Left lung (tissue), 10 donors: Measurements from ENCODE around the gene RNU7-1. TPM values are rescaled to one million over a fixed set of nuclear protein-coding genes. Genes with fewer than 3 reads are reported as not detected.
A peak's percentile ranks its signal among the peaks of the same experiment; 100 is the strongest.

Experiments
- ATAC-seq: fragments of 200-7000 bp; cut with Tn5 transposase; one replicate; pipeline ENCODE4 v1.9.1; 2020; ENCODE audit warnings: moderate library complexity
- DNase-seq, 4 donors: peaks; one replicate each; pipeline ENCODE4 v3.0.0-alpha.2; 2013 to 2020
- H3K27ac ChIP-seq, 2 donors: fragments of 200-600 bp; sonication (generic) in 1 of 2; one replicate each; pipeline versions ENCODE4 v1.5.0 to v1.8.0; 2020 to 2021
- H3K27me3 ChIP-seq, 2 donors: fragments of 200-600 bp; sonication (generic) in 1 of 2; one replicate each; pipeline versions ENCODE4 v1.5.0 to v1.8.0; 2020 to 2021
- H3K36me3 ChIP-seq, 2 donors: fragments of 200-600 bp; sonication (generic) in 1 of 2; one replicate each; pipeline versions ENCODE4 v1.5.0 to v1.8.0; 2020 to 2021
- H3K4me1 ChIP-seq, 2 donors: fragments of 200-600 bp; one replicate each; pipeline ENCODE4 v1.8.0; 2021
- H3K4me3 ChIP-seq, 2 donors: fragments of 200-600 bp; sonication (generic) in 1 of 2; one replicate each; pipeline versions ENCODE4 v1.5.0 to v1.8.0; 2020 to 2021; ENCODE audit warnings: mild to moderate bottlenecking in 1 of 2
- H3K9me3 ChIP-seq, 2 donors: fragments of 200-600 bp; sonication (generic) in 1 of 2; one replicate each; pipeline versions ENCODE4 v1.5.0 to v1.8.0; 2020 to 2021
- CTCF ChIP-seq, 2 donors: fragments of 200-600 bp; sonication (generic) in 1 of 2; IDR thresholded peaks; one replicate each; pipeline versions ENCODE4 v1.5.0 to v1.8.0; 2021; ENCODE audit warnings: antibody characterized with exemption in 2 of 2
- intact Hi-C, 2 donors: fragments of 100-400 bp; cut with DNase I; formaldehyde crosslinking; loops; one replicate each; pipeline versions ENCODE4 v1.11.2 to v1.14.2; 2022
- polyA plus RNA-seq, 6 donors: library from polyadenylated mRNA; unstranded; fragments of 120-200 nt; gene quantifications; one replicate each; pipeline ENCODE4 v1.2.1, GENCODE V29; 2013; ENCODE audit not compliant: insufficient read length in 6 of 6
- total RNA-seq, 2 donors: library from RNA; stranded (reverse); fragmentation: NEBNext Ultra II Directional; extraction: Animal tissue kit (Norgen Biotek cat#: 25700); gene quantifications; one replicate each; pipeline ENCODE4 v1.2.1, GENCODE V29; 2021
- donor health status: DM: no; HTN: yes; CAD: no.
- donor health status: DM: no; HTN: no; CAD: no.

RNU7-1 gene
- total and polyA plus RNA-seq, 8 donors = 7.9 to 9.7 TPM; not detected in 6

DNA sequence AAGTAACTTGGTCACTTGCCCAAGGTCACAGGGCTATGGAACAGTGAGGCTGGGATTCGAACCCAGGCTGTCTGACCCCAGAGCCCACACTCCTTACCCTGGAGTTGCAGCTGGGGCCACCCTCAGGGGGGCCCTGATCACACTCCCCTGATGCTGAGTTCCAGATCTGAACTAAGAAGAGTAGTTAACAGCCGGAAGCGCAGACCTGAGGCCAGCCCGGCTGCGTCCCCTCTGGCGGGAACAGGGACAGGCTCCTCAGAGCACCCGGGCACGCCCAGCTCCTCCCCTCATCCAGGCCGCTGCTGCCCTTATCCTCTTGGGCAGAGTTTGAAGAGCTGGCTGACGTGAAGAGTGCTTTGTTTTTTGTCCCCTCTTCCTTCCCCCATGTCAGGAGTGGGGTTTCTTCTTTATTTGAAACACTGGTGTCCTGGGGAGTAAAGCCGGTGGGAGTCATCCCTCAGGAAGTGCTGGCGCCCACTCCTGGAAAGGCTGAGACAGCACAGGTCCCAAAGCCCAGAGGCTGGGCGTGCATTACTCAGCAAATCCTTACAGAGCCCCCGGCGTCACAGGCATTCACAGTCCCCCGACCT is 18.2 kb downstream of the RNU7-1 start:
- H3K27me3 ChIP-seq = no peaks in the 10 kb centered on the region
- intact Hi-C loops = no loop called here
- DNase-seq (peak in 3 of 4 donors; percentile 50 to 87 (median 76)), ATAC-seq (peak; percentile 62)
- H3K4me1 ChIP-seq = peaks cover 31 to 92% of the 10 kb centered on the region in 2 donors
- H3K27ac ChIP-seq = peak overlapping the region; percentile 83 to 93
- peak in 1 of 2 donors; percentile 8 for TF ChIP-seq CTCF (IDR thresholded peaks at IDR 0.05)
- H3K36me3 ChIP-seq = peaks cover 0 to 57% of the 10 kb centered on the region in 2 donors
- no peaks in the 10 kb centered on the region for H3K9me3 ChIP-seq
- H3K4me3 ChIP-seq = peak overlapping the region; percentile 5 to 47

DNA sequence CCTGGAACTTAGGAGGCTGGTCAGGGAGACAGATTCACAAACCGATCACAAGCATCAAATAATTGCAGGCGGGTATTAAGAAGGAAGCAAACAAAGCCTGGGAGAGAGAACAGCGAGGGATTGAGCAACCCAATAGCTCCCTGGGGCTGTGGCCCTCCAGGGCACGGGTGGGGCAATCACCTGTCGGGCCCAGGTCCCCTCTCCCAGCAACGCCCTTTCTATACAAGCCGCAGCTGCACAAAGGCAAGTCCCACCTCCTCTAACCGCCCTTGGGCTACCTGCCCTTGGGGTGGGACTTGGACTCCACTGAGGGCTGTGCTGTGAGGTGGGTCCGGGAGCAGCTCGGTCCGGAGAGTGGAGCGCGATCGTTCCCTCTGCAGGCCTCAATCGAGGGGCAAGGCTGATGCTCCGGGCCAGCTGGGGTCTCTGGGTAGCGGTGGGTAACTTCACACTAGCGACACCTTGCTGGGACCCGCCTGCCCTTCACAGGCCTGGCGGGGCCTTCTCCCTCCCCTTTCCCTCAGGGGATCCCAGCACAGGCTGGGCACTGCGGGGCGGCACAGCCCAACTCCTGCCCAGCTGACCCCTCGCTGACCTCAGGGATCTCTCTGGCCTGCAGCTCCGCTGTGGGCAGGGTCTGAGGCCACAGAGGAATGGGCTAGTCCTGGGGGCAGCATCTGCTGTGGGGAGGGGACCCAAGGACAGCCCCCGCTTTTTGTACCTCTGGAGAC is 18.8 kb downstream of the RNU7-1 start:
- Histone ChIP-seq H3K4me1 (peaks cover 31 to 88% of the 10 kb centered on the region in 2 donors), H3K9me3 (no peaks in the 10 kb centered on the region), H3K27me3 (no peaks in the 10 kb centered on the region), H3K36me3 (peaks cover 3 to 57% of the 10 kb centered on the region in 2 donors), H3K4me3 (peak overlapping the region; percentile 33 to 47), H3K27ac (peak overlapping the region; percentile 83 to 93)
- DNase-seq (peak in 2 of 4 donors; percentile 81 to 85), ATAC-seq (peak; percentile 74)
- intact Hi-C loops = no loop called here
- no peak for TF ChIP-seq CTCF (IDR thresholded peaks at IDR 0.05)

DNA sequence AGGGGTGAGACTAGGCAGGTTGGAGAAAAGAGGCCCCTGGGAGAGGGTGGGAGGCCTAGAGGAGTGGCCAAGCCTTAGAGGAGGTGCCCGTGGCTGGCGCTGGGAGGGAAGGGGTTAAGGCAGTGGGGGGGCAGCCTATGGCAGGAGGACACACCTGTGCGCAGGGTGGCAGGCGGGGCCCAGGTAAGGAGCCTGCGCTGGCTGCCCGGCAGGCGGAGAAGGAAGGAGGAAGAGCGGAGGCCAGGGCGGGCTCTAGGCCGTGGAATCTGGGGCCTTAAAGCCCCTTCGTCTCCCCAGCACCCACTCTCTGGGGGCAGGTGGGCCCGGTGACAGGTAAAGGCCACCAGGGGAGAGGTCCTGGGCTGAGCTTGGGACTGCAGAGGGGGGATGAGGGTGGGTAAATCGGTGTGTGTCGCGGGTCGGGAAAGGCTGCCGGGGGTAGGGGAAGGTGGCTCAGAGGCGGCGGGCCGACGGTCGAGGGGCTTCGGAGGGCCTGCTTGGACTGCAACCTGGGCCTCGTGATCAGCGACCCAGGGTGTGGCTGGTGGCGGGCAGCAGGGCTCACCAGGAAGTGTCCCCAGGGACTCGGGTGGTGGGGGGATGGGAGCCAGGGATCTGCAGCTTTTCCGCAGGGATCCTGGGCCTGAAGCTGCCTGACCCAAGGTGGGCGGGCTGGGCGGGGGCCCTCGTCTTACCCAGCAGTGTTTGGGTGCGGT is 19.6 kb downstream of the RNU7-1 start:
- TF ChIP-seq CTCF (IDR thresholded peaks at IDR 0.05) = peak in 1 of 2 donors; percentile 17
- intact Hi-C loops = no loop called here
- DNase-seq = peak in 3 of 4 donors; percentile 84 to 91 (median 87)
- Histone ChIP-seq H3K4me3 (peak overlapping the region; percentile 33 to 47), H3K4me1 (peaks cover 31 to 86% of the 10 kb centered on the region in 2 donors), H3K27ac (peak overlapping the region; percentile 83 to 93), H3K9me3 (no peaks in the 10 kb centered on the region), H3K36me3 (peaks cover 3 to 57% of the 10 kb centered on the region in 2 donors), H3K27me3 (no peaks in the 10 kb centered on the region)
- ATAC-seq = peak; percentile 78

GRCh38 chr12:6963791-6964413 is 20.3 kb downstream of the RNU7-1 start:
- TF ChIP-seq CTCF (IDR thresholded peaks at IDR 0.05) = no peak
- ATAC-seq (no peak), DNase-seq (no peak)
- Histone ChIP-seq H3K4me3 (peak overlapping the region; percentile 33 to 47), H3K4me1 (peaks cover 35 to 86% of the 10 kb centered on the region in 2 donors), H3K36me3 (peaks cover 3 to 60% of the 10 kb centered on the region in 2 donors), H3K27me3 (no peaks in the 10 kb centered on the region), H3K27ac (peak overlapping the region; percentile 83 to 93), H3K9me3 (no peaks in the 10 kb centered on the region)
- intact Hi-C loops = no loop called here
